K562 (cell line): ENCODE measurements around the gene TWSG1. TPM values are rescaled to one million over a fixed set of nuclear protein-coding genes. Genes with fewer than 3 reads are reported as not detected.

Source experiments
- CBX1 ChIP-seq: sonication (generic); IDR thresholded peaks from 2 replicates; pipeline ENCODE4 v1.6.1; 2016; ENCODE audit warnings: antibody characterized with exemption, low read depth, mild to moderate bottlenecking
- CBX3 ChIP-seq, 2 experiments: IDR thresholded peaks; 1 replicate in 1 of 2; 2 replicates in 1 of 2; pipeline ENCODE4 v1.6.1; 2012; ENCODE audit warnings: inconsistent platforms in 2 of 2, low read length in 2 of 2, borderline replicate concordance in 1 of 2, control low read depth in 1 of 2
- CBX5 ChIP-seq: IDR thresholded peaks from 2 replicates; pipeline ENCODE4 v1.6.1; 2014; ENCODE audit warnings: low read depth, borderline replicate concordance
- ELF2 ChIP-seq: fragments of 250-450 bp; sonication (Bioruptor Pico); IDR thresholded peaks from 2 replicates; pipeline ENCODE4 v1.5.0; 2021; ENCODE audit warnings: mild to moderate bottlenecking
- FIP1L1 ChIP-seq: fragments of 200-400 bp; formaldehyde crosslinking; IDR thresholded peaks from 2 replicates; pipeline ENCODE4 v1.6.1; 2018; ENCODE audit warnings: mild to moderate bottlenecking, low read depth, low read length; ENCODE audit not compliant: poor library complexity, severe bottlenecking
- MXD1 ChIP-seq: fragments of 250-450 bp; sonication (Bioruptor Pico); IDR thresholded peaks from 2 replicates; pipeline ENCODE4 v1.8.0; 2021; ENCODE audit warnings: borderline replicate concordance, mild to moderate bottlenecking, moderate library complexity; ENCODE audit not compliant: poor library complexity, severe bottlenecking
- TRIM28 ChIP-seq: fragments of 450-650 bp; IDR thresholded peaks from 2 replicates; pipeline ENCODE4 v1.6.1; 2017
- ZNF280A ChIP-seq: fragments of 450-650 bp; IDR thresholded peaks from 2 replicates; pipeline ENCODE4 v1.6.1; 2018; ENCODE audit warnings: mild to moderate bottlenecking, low read depth; ENCODE audit not compliant: partially characterized antibody
- ZNF766 ChIP-seq: fragments of 200-800 bp; sonication (Bioruptor generic); conservative IDR thresholded peaks from 2 replicates; pipeline ENCODE4 v1.6.1; 2016; ENCODE audit warnings: missing genetic modification characterization, missing compliant biosample characterization
- polyA plus RNA-seq, 8 experiments: library from polyadenylated mRNA; depleted of rRNA in 4 of 8; stranded (reverse) in 5 of 8; unstranded in 3 of 8; fragments of >200 nt; fragmentation: Nextera tagmentation in 2 of 8; fragmentation: Illumina TruSeq in 1 of 8; extraction: Ambion mirVana in 2 of 8; extraction: Trizol in 1 of 8; gene quantifications; 2 replicates each; pipeline versions ENCODE4 v1.2.1 to v1.2.3, GENCODE V29; 2011 to 2014; ENCODE audit warnings: inconsistent platforms in 1 of 8, missing spikeins in 1 of 8
- total RNA-seq, 7 experiments: library from RNA; depleted of rRNA in 6 of 7; stranded (reverse); fragments of >200 nt in 6 of 7; fragmentation: Illumina TruSeq in 2 of 7; extraction: Trizol in 2 of 7; gene quantifications; 2 replicates each; pipeline versions ENCODE4 v1.2.1 to v1.2.3, GENCODE V29; 2011 to 2021; ENCODE audit warnings: low replicate concordance in 1 of 7
- TF ChIP-seq, protein P1 (sequence below): fragments of 200-800 bp; sonication (Bioruptor generic); IDR thresholded peaks from 2 replicates; pipeline ENCODE4 v1.6.1; 2017; ENCODE audit warnings: missing genetic modification characterization, missing compliant biosample characterization

TWSG1 gene
- total and polyA plus RNA-seq, 9 of the 15 experiments (the other 6 are each of a cell fraction or from before 2014, with no cell fraction given), result 10.4 to 37.2 (median 25.1) TPM

- TF ChIP-seq CBX1, result 0 out of 2 replicates have a peak, but pooled peaks have one; percentile 50
- TF ChIP-seq CBX3 (IDR thresholded peaks at IDR 0.05; ENCODE audit: borderline replicate concordance in 1 of 2, low read length in 2 of 2), result peak in 1 of 2 experiments; percentile 63; a peak in 1 of 3 replicates
- no peak for TF ChIP-seq ELF2 (CRISPR knock-in tag)
- TF ChIP-seq MXD1 (CRISPR knock-in tag), result no peak
- TF ChIP-seq, protein P1, sequence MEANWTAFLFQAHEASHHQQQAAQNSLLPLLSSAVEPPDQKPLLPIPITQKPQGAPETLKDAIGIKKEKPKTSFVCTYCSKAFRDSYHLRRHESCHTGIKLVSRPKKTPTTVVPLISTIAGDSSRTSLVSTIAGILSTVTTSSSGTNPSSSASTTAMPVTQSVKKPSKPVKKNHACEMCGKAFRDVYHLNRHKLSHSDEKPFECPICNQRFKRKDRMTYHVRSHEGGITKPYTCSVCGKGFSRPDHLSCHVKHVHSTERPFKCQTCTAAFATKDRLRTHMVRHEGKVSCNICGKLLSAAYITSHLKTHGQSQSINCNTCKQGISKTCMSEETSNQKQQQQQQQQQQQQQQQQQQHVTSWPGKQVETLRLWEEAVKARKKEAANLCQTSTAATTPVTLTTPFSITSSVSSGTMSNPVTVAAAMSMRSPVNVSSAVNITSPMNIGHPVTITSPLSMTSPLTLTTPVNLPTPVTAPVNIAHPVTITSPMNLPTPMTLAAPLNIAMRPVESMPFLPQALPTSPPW (CRISPR knock-in tag), result no peak
- peak; percentile 58 for TF ChIP-seq ZNF280A
- TF ChIP-seq ZNF766 (CRISPR knock-in tag), result 0 out of 2 replicates have a peak, but pooled peaks have one; percentile 26
- peak; percentile 58; the same call in 1 of the 2 replicates for TF ChIP-seq TRIM28
- TF ChIP-seq FIP1L1, result no peak
- peak; percentile 61; the same call in 1 of the 2 replicates for TF ChIP-seq CBX5
- TF ChIP-seq, all 486 proteins: peak for 6
These were observed 40.6 kb upstream of the TWSG1 start (continued) for GRCh38 chr18:9293948-9294347.
